ENCODE data around the gene SPANXC.
"Not testable (repeated sequence)": the region's sequence is repeated elsewhere in the genome, so short reads cannot be mapped to it uniquely, and the experiment has no call there.

Gene SPANXC

DNA sequence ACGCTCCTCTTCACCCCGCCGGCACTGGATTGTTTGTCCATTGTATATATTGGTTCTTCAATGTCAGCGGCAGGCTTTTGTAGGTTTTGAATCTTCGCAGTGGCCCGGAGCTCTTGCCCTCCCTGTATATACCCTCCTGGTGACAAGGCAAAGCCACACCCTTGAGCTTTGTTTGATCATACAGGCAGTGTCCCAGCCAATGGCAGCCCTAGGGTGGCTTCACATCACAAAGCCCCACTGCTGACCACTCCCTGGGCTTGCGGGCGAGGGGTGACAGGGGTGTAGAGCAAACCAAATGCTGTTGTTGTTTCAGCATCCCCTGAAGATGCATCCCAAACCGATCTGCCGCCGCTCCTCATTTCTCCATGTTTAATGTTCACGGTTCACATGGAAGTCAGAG, at the start of gene SPANXC:
Gene SPANXC, minus strand, starts transcription at position 101 of the 400 bp plus-strand sequence. Its CDS starts 60 bp downstream, at position 41.
- not testable (repeated sequence) for DNase-seq

DNA sequence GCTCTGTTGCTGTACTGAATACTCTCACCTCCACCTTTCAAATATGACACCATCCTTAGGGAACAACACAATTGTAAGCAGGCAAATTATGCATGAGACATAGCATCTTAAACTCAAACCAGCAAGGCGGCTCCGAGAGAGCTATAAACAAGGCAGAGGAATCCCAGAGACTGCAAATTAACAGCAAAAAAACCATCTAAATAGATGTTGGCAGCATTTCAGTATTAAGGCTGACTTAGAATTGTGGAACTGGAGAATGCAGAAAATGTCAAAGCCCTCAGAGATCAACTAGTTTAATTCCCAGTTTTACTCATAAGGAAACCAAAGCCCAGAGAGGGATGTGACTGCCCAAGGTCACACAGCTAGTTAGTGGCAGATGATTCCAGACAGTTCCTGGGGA, 37.2 kb upstream of the SPANXC start:
- DNase-seq: no peak

GRCh38 chrX:141278306-141278705, 36.0 kb upstream of the SPANXC start:
- DNase-seq: peak in 1 of 2 donors; percentile 0

DNA sequence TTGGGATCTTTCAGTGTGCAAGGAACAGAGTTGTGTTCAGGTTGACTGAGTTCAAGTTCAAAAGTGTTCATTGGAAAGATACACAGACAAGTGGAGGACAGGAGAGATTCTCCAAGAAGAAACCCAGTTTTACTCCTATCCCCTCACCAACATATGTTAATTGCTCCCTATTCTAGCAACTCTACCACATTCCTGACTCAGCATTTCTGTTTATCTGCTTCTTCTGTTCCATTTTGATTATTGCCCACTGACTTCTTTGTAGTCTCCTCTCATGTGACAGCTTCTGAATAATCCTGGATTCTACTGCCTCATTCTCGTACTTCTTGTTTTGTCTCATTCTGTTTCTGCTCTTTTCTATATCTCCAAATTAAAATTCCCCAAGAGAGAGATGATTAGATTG, 15.8 kb upstream of the SPANXC start:
- DNase-seq: no peak

- DNase-seq: no peak
These were observed 20.7 kb downstream of the SPANXC start for GRCh38 chrX:141221611-141222010.

- no peak for DNase-seq
These were observed 21.8 kb downstream of the SPANXC start for GRCh38 chrX:141220342-141221008.

DNA sequence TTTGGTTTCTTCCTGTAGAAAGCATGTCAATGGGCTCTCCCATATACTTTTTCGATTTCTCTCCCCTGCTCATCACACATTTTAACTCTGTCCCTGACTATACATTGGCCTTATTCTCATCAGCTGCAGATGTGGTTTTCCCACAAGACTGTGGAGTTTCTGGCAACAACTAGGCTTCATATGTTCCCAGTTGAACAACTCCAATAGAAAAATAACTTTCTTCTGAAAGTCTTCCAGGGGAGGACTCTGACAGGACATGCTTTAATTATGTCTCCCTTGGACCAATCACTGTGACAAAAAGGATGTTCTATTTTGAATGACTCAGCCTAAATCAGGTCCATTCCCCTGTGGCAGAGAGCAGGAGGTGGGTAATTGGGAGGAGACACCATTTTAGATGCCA, 28.1 kb downstream of the SPANXC start:
- DNase-seq: no peak

DNA sequence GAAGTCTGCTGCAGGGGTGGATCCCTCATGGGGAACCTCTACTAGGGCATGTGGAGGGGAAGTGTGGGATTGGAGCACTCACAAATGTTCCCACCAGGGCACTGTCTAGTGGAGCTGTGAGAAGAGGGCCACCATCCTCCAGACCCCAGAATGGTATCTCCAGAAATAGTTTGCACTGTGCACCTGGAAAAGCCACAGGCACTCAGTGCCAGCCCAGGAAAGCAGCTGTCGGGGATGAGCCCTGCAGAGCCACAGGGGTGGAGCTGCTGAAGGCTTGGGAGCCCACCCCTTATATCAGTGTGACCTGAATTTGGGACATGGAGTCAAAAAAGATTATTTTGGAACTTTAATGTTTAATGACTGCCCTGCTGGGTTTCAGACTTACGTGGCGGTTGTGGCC, 40.4 kb downstream of the SPANXC start:
- no peak for DNase-seq
